Lower lobe of right lung (tissue), 2 donors: ENCODE data around the gene COX7B. TPM values are rescaled to one million over a fixed set of nuclear protein-coding genes. Genes with fewer than 3 reads are reported as not detected.
A peak's percentile ranks its signal among the peaks of the same experiment; 100 is the strongest.
"Not testable (repeated sequence)": the region's sequence is repeated elsewhere in the genome, so short reads cannot be mapped to it uniquely, and the experiment has no call there.

Experiments
- ATAC-seq, 2 donors: fragments of 200-7000 bp; cut with Tn5 transposase; one replicate each; pipeline ENCODE4 v1.9.1; 2020 to 2022; ENCODE audit warnings: mild to moderate bottlenecking in 2 of 2, moderate library complexity in 2 of 2
- DNase-seq: peaks from one replicate; pipeline ENCODE4 v3.0.0-alpha.2; 2020
- H3K27ac ChIP-seq: fragments of 200-600 bp; one replicate; pipeline ENCODE4 v1.8.0; 2022
- H3K27me3 ChIP-seq: fragments of 200-600 bp; one replicate; pipeline ENCODE4 v1.8.0; 2022; ENCODE audit warnings: low read depth
- H3K36me3 ChIP-seq: fragments of 200-600 bp; one replicate; pipeline ENCODE4 v1.8.0; 2022; ENCODE audit warnings: mild to moderate bottlenecking
- H3K4me1 ChIP-seq: fragments of 200-600 bp; one replicate; pipeline ENCODE4 v1.8.0; 2022
- H3K4me3 ChIP-seq: fragments of 200-600 bp; one replicate; pipeline ENCODE4 v1.8.0; 2022; ENCODE audit warnings: mild to moderate bottlenecking
- H3K9me3 ChIP-seq: fragments of 200-600 bp; one replicate; pipeline ENCODE4 v1.8.0; 2022
- intact Hi-C: fragments of 100-400 bp; cut with DNase I; formaldehyde crosslinking; loops from one replicate; pipeline ENCODE4 v1.11.0; 2022
- total RNA-seq: library from RNA; stranded (reverse); fragmentation: NEBNext Ultra II Directional; extraction: Animal tissue kit (Norgen Biotek cat#: 25700); gene quantifications from one replicate; pipeline ENCODE4 v1.2.1, GENCODE V29; 2021
- TF ChIP-seq, protein P1 (sequence below): fragments of 200-600 bp; IDR thresholded peaks from one replicate; pipeline ENCODE4 v1.8.0; 2022; ENCODE audit warnings: antibody characterized with exemption, mild to moderate bottlenecking
- donor health status: DM: no; HTN: yes; CAD: no; lungs with severe emphysema.

The COX7B gene
- total RNA-seq, 1 donor from 2014 or later = 174 TPM

DNA sequence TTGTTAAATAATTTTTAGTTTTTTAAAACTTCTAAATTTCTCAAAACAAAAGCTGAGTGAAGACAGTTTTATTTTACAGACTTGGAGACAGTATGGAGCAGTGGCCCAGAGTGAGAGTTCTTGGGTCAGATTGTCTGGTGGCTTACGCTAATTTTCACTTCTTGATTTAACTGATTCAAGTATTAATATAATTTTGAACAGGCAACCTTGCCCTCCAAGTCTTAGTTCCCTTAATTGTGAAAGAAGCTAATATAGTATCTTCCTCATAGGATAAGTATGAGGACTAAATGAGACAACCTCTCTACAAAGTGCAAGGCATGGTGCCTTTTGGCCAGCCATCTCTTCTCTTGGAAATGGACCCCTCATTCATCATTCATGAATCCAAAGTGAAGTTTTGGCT is 36.6 kb downstream of the COX7B start:
- no peak overlapping the region for H3K4me3 ChIP-seq
- ATAC-seq (no peak), DNase-seq (no peak)
- TF ChIP-seq, protein P1, sequence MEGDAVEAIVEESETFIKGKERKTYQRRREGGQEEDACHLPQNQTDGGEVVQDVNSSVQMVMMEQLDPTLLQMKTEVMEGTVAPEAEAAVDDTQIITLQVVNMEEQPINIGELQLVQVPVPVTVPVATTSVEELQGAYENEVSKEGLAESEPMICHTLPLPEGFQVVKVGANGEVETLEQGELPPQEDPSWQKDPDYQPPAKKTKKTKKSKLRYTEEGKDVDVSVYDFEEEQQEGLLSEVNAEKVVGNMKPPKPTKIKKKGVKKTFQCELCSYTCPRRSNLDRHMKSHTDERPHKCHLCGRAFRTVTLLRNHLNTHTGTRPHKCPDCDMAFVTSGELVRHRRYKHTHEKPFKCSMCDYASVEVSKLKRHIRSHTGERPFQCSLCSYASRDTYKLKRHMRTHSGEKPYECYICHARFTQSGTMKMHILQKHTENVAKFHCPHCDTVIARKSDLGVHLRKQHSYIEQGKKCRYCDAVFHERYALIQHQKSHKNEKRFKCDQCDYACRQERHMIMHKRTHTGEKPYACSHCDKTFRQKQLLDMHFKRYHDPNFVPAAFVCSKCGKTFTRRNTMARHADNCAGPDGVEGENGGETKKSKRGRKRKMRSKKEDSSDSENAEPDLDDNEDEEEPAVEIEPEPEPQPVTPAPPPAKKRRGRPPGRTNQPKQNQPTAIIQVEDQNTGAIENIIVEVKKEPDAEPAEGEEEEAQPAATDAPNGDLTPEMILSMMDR = no peak
- H3K9me3 ChIP-seq = no peaks in the 10 kb centered on the region
- no peak overlapping the region for H3K27ac ChIP-seq
- H3K27me3 ChIP-seq = no peaks in the 10 kb centered on the region
- intact Hi-C loops = no loop called here
- no peaks in the 10 kb centered on the region for H3K36me3 ChIP-seq
- H3K4me1 ChIP-seq = no peaks in the 10 kb centered on the region

DNA sequence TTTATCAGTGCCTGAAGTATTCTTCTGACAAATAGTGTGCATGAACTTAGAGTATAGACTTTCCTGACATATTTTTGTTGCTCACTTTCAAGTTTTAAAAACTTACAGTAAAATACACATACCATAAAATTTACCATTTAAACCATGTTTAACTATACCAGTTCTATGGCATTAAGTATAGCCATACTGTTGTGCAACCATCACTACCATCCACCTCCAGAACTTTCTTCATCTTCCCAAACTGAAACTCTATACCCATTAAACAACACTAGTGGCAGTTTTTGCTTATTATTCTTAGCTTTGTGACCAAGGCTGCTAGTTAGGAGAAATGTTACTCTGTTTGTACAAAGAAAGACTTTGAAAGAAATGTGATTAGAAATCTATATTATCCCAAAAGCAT is 37.0 kb downstream of the COX7B start:
- no peak for DNase-seq
- H3K9me3 ChIP-seq = no peaks in the 10 kb centered on the region
- ATAC-seq = no peak
- TF ChIP-seq, protein P1 = no peak
- no peaks in the 10 kb centered on the region for H3K4me1 ChIP-seq
- no peaks in the 10 kb centered on the region for H3K27me3 ChIP-seq
- intact Hi-C loops = no loop called here
- no peak overlapping the region for H3K27ac ChIP-seq
- no peaks in the 10 kb centered on the region for H3K36me3 ChIP-seq
- no peak overlapping the region for H3K4me3 ChIP-seq

DNA sequence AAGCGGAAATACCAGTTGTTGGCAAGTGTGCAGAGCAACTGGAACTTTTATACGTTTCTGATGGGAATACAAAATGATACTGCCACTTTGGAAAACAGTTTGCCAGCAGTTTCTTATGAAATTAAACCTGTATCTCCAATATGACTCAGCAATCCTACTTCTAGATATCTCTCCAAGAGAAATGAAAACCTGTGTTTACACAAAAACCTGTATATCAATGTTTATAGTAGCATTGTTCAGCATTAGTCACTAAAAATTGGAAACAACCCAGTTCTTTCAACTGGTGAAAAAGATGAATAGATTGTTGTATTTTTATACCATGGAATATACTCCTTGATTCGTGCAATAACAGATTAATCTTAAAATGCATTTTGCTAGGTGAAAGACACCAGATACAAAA is 38.0 kb downstream of the COX7B start:
- no peaks in the 10 kb centered on the region for H3K9me3 ChIP-seq
- no peaks in the 10 kb centered on the region for H3K4me1 ChIP-seq
- intact Hi-C loops = no loop called here
- no peak overlapping the region for H3K4me3 ChIP-seq
- H3K36me3 ChIP-seq = no peaks in the 10 kb centered on the region
- no peak overlapping the region for H3K27ac ChIP-seq
- DNase-seq = no peak
- ATAC-seq = peak in 1 of 2 donors; percentile 40
- TF ChIP-seq, protein P1 = no peak
- H3K27me3 ChIP-seq = no peaks in the 10 kb centered on the region

- DNase-seq (no peak), ATAC-seq (no peak)
- Histone ChIP-seq H3K9me3 (no peaks in the 10 kb centered on the region), H3K4me3 (no peak overlapping the region), H3K27ac (no peak overlapping the region), H3K36me3 (no peaks in the 10 kb centered on the region), H3K4me1 (no peaks in the 10 kb centered on the region), H3K27me3 (no peaks in the 10 kb centered on the region)
- intact Hi-C loops = no loop called here
- TF ChIP-seq, protein P1 = no peak
Observed at GRCh38 chrX:77938083-77938680, 38.9 kb downstream of the COX7B start.

DNA sequence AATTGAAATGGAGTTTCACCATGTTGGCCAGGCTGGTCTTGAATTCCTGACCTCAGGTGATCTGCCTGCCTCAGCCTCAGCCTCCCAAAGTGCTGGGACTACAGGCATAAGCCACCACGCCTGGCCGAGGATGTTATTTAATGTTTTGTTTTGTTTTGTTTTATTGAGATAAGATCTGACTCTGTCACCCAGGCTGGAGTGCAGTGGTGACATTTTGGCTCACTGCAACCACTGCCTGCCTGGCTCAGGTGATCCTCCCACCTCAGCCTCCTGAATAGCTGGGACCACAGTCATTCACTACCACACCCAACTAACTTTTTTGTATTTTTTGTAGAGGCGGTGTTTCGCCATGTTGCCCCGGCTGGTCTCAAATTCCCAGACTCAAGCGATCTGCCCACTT is 45.8 kb downstream of the COX7B start:
- ATAC-seq, H3K27me3 ChIP-seq, H3K9me3 ChIP-seq, H3K4me3 ChIP-seq, H3K27ac ChIP-seq, H3K36me3 ChIP-seq, intact Hi-C loops, DNase-seq, H3K4me1 ChIP-seq: not testable (repeated sequence)

DNA sequence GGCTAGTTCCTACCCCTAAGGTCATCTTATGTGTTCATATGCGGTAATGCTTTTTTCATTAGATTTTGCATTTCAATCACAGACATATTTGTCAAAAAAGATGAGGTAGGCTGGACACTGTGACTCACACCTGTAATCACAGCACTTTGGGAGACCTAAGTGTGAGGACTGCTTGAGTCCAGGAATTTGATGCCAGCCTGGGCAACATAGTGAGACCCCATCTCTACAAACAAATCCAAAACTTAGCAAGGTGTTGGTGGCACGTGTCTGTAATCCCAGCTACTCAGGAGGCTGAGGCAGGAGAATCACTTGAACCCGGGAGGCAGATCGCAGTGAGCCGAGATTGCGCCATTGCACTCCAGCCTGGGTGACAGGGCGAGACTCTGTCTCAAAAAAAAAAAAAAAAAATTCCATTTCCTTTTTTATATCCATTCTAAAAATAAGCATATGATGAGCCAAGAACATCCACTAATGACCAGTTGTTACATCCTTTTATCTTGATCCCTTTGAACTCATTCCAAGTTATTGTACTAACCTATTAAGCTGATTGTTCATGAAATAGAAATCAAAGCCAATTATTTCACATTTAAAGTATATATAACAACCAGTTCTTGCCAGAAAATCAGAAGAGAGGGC is 46.8 kb downstream of the COX7B start:
- H3K27me3 ChIP-seq = no peaks in the 10 kb centered on the region
- intact Hi-C loops = no loop called here
- no peak overlapping the region for H3K4me3 ChIP-seq
- H3K4me1 ChIP-seq = peaks cover 6% of the 10 kb centered on the region
- no peak overlapping the region for H3K27ac ChIP-seq
- DNase-seq (peak; percentile 46), ATAC-seq (no peak)
- no peaks in the 10 kb centered on the region for H3K9me3 ChIP-seq
- no peaks in the 10 kb centered on the region for H3K36me3 ChIP-seq
- TF ChIP-seq, protein P1 = no peak
